A673 (cell line): ENCODE measurements around the gene FBP2. TPM values are rescaled to one million over a fixed set of nuclear protein-coding genes. Genes with fewer than 3 reads are reported as not detected.
"Not testable (repeated sequence)": the region's sequence is repeated elsewhere in the genome, so short reads cannot be mapped to it uniquely, and the experiment has no call there.

Experiments
- BruUV-seq: library from RNA; stranded (reverse); fragments of 400-500 nt; replicated peaks from 2 replicates; lab custom pipeline; 2021; lab: Mats Ljungman, UMichigan
- CTCF ChIA-PET: fragments of 300-600 bp; sonication (Branson Sonifier 250); formaldehyde crosslinking; loops from one replicate; lab custom pipeline; 2022; ENCODE audit warnings: antibody characterized with exemption; lab: Charles Lee
- POLR2A ChIA-PET: fragments of 300-600 bp; sonication (Branson Sonifier 250); formaldehyde crosslinking; loops from one replicate; lab custom pipeline; 2022; ENCODE audit warnings: antibody characterized with exemption; ENCODE audit not compliant: low non-redundant PET; lab: Charles Lee
- DNase-seq: peaks from one replicate; pipeline ENCODE4 v3.0.0-alpha.2; 2015; ENCODE audit warnings: low spot score
- H3K27ac ChIP-seq: fragments of 200-600 bp; sonication (generic); 2 replicates; pipeline ENCODE4 v1.5.1; 2016; ENCODE audit warnings: mixed run types, low read depth, mild to moderate bottlenecking, mixed read lengths, antibody characterized with exemption, low read length; ENCODE audit not compliant: poor library complexity, severe bottlenecking
- H3K27me3 ChIP-seq: fragments of 200-600 bp; sonication (generic); replicated peaks from 2 replicates; pipeline ENCODE4 v1.6.1; 2017; ENCODE audit warnings: mixed run types, low read depth, mild to moderate bottlenecking, mixed read lengths, antibody characterized with exemption, low read length; ENCODE audit not compliant: insufficient read depth, poor library complexity
- H3K36me3 ChIP-seq: fragments of 200-600 bp; sonication (generic); 2 replicates; pipeline ENCODE4 v1.6.1; 2016; ENCODE audit warnings: mixed run types, mild to moderate bottlenecking, mixed read lengths, antibody characterized with exemption, low read length; ENCODE audit not compliant: insufficient read depth, poor library complexity, severe bottlenecking
- H3K4me1 ChIP-seq: fragments of 200-600 bp; sonication (generic); 2 replicates; pipeline ENCODE4 v1.6.1; 2017; ENCODE audit warnings: mixed run types, mild to moderate bottlenecking, mixed read lengths, antibody characterized with exemption, low read length; ENCODE audit not compliant: insufficient read depth, poor library complexity, severe bottlenecking
- H3K4me3 ChIP-seq: fragments of 200-600 bp; sonication (generic); 2 replicates; pipeline ENCODE4 v1.5.1; 2016; ENCODE audit warnings: low read depth, mixed run types, mild to moderate bottlenecking, mixed read lengths, low read length; ENCODE audit not compliant: poor library complexity, severe bottlenecking
- H3K9me3 ChIP-seq: fragments of 200-600 bp; sonication (generic); 2 replicates; pipeline ENCODE4 v1.6.1; 2016; ENCODE audit warnings: mixed run types, low read depth, mild to moderate bottlenecking, mixed read lengths, antibody characterized with exemption, low read length; ENCODE audit not compliant: poor library complexity, severe bottlenecking
- EZH2 ChIP-seq: fragments of 200-600 bp; sonication (generic); IDR thresholded peaks from 2 replicates; pipeline ENCODE4 v1.6.1; 2017; ENCODE audit warnings: borderline replicate concordance, low read depth, mild to moderate bottlenecking, mixed read lengths, antibody characterized with exemption, low read length; ENCODE audit not compliant: poor library complexity, severe bottlenecking
- intact Hi-C: fragments of 100-400 bp; cut with micrococcal nuclease; formaldehyde crosslinking; loops from one replicate; pipeline ENCODE4 v1.10.0; 2022; ENCODE audit not compliant: unreplicated experiment
- total RNA-seq: library from RNA; stranded (reverse); gene quantifications from 2 replicates; pipeline ENCODE4 v1.2.3, GENCODE V29; 2021
- TF ChIP-seq, protein P1 (sequence below): fragments of 300-800, 200-600 bp; sonication (generic); conservative IDR thresholded peaks from 2 replicates; pipeline ENCODE4 v1.5.1; 2017; ENCODE audit warnings: low read depth, mild to moderate bottlenecking, antibody characterized with exemption, low read length, moderate library complexity, mixed read lengths

Gene FBP2
- total RNA-seq, 1 experiment from 2014 or later, result 0.21 TPM

DNA sequence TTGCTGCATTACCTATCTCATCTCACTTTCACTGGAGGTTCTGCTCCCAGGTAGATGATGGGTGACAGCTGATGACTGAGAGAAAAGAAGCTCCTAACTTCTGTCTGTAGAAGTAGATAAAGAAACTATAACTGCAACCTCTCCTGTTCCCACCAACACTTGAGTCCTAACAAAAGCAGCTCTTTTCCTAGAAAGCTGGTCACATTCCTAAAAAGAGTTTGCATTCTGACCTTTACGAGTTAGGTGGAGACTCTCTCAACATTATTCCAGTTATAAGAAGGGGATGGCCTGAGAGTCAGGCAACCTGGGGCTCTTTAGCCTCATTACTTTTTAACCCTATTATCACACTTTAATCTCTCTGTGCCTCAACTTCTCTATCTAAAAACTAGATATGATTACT lies 47.7 kb downstream of the FBP2 start:
- ChIA-PET CTCF (no interaction called here), POLR2A (no interaction called here)
- TF ChIP-seq, protein P1, sequence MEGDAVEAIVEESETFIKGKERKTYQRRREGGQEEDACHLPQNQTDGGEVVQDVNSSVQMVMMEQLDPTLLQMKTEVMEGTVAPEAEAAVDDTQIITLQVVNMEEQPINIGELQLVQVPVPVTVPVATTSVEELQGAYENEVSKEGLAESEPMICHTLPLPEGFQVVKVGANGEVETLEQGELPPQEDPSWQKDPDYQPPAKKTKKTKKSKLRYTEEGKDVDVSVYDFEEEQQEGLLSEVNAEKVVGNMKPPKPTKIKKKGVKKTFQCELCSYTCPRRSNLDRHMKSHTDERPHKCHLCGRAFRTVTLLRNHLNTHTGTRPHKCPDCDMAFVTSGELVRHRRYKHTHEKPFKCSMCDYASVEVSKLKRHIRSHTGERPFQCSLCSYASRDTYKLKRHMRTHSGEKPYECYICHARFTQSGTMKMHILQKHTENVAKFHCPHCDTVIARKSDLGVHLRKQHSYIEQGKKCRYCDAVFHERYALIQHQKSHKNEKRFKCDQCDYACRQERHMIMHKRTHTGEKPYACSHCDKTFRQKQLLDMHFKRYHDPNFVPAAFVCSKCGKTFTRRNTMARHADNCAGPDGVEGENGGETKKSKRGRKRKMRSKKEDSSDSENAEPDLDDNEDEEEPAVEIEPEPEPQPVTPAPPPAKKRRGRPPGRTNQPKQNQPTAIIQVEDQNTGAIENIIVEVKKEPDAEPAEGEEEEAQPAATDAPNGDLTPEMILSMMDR, result no peak
- TF ChIP-seq EZH2, result no peak
- Histone ChIP-seq H3K27me3 (no peaks in the 10 kb centered on the region), H3K4me1 (no peaks in the 10 kb centered on the region), H3K4me3 (no peak overlapping the region), H3K9me3 (no peaks in the 10 kb centered on the region), H3K36me3 (no peaks in the 10 kb centered on the region), H3K27ac (no peak overlapping the region)
- no peak for DNase-seq
- intact Hi-C loops, result no loop called here
- no TSS peak for BruUV-seq

DNA sequence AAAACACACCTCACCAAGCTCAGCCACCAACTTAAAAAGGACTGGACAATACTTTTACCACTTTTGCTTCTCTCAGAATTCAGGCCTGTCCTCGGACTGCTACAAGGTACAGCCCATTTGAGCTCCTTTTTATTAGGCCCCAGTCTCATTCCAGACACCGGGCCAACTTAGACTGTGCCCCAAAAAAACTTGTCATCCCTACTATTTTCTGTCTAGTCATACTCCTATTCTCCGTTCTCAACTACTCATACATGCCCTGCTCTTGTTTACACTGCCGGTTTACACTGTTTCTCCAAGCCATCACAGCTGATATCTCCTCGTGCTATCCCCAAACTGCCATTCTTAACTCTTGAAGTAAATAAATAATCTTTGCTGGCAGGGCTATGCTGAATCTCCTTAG lies 49.3 kb downstream of the FBP2 start:
- H3K4me1 ChIP-seq, H3K27me3 ChIP-seq, intact Hi-C loops, DNase-seq, H3K27ac ChIP-seq, BruUV-seq, H3K36me3 ChIP-seq, H3K9me3 ChIP-seq, POLR2A ChIA-PET, CTCF ChIA-PET, H3K4me3 ChIP-seq: not testable (repeated sequence)

DNA sequence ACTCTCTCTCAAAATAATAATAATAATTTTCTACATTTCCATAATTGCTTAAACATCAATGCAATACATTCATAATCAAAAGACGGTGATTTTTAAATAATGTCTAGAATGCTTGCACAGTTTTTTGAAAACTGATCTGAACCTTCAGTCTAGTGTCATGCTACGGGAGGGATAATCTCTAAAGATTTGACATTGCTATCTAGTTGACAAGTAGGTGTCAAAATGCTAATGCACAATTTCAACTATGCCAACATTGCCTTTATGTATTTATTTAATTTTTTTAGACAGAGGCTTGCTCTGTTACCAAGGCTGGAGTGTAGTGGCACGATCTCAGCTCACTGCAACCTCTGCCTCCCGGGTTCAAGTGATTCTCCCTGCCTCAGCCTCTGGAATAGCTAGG lies 54.7 kb downstream of the FBP2 start:
- no peak overlapping the region for H3K4me3 ChIP-seq
- POLR2A ChIA-PET, result no interaction called here
- no peaks in the 10 kb centered on the region for H3K4me1 ChIP-seq
- BruUV-seq, result no TSS peak
- no peaks in the 10 kb centered on the region for H3K36me3 ChIP-seq
- CTCF ChIA-PET, result no interaction called here
- no peak overlapping the region for H3K27ac ChIP-seq
- TF ChIP-seq, protein P1, result no peak
- TF ChIP-seq EZH2, result no peak
- H3K9me3 ChIP-seq, result no peaks in the 10 kb centered on the region
- H3K27me3 ChIP-seq, result no peaks in the 10 kb centered on the region
- intact Hi-C loops, result loop anchor here (10.0 kb wide), 1 partner anchor 474 kb away; no protein-coding TSS in a partner anchor
- DNase-seq, result no peak

DNA sequence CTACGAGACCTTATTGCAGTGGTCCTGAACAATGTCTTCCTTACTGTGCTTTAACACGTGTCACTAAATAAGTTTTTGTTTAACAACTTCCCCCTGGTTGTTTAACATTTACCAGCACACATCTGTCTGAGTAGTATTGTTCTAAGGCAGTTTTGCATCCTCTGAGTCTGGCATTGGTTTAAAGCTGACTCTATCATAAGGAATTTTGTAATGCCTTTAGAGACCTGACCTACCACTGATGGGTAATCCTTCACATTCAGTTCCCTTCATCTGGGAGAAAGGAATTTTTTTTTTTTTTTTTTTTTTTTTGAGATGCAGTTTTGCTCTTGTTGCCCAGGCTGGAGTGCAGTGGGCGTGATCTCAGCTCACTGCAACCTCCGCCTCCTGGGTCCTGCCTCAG lies 58.7 kb downstream of the FBP2 start:
- POLR2A ChIA-PET, result no interaction called here
- Histone ChIP-seq H3K27me3 (no peaks in the 10 kb centered on the region), H3K27ac (no peak overlapping the region), H3K4me1 (no peaks in the 10 kb centered on the region), H3K4me3 (no peak overlapping the region), H3K36me3 (no peaks in the 10 kb centered on the region), H3K9me3 (no peaks in the 10 kb centered on the region)
- no TSS peak for BruUV-seq
- DNase-seq, result no peak
- intact Hi-C loops, result loop anchor here (10.0 kb wide), 1 partner anchor 470 kb away; no protein-coding TSS in a partner anchor
- CTCF ChIA-PET, result no interaction called here
- TF ChIP-seq EZH2, result no peak
- TF ChIP-seq, protein P1, result no peak
